Measurements from ENCODE around the gene ABCD2.
"Not testable (repeated sequence)": the region's sequence is repeated elsewhere in the genome, so short reads cannot be mapped to it uniquely, and the experiment has no call there.

The ABCD2 gene

GRCh38 chr12:39595928-39596327, 23.7 kb downstream of the ABCD2 start:
- TF ChIP-seq POLR2A (IDR thresholded peaks at IDR 0.05; ENCODE audit: low read length) = no peak
- TF ChIP-seq GATA1 (IDR thresholded peaks at IDR 0.05; ENCODE audit: low read depth, low read length) = no peak
- DNase-seq = peak in 1 of 2 experiments; percentile 10

GRCh38 chr12:39592295-39592694, 27.3 kb downstream of the ABCD2 start:
- TF ChIP-seq POLR2A (IDR thresholded peaks at IDR 0.05; ENCODE audit: low read length) (no peak), GATA1 (IDR thresholded peaks at IDR 0.05; ENCODE audit: low read depth, low read length) (no peak)
- DNase-seq = no peak

DNA sequence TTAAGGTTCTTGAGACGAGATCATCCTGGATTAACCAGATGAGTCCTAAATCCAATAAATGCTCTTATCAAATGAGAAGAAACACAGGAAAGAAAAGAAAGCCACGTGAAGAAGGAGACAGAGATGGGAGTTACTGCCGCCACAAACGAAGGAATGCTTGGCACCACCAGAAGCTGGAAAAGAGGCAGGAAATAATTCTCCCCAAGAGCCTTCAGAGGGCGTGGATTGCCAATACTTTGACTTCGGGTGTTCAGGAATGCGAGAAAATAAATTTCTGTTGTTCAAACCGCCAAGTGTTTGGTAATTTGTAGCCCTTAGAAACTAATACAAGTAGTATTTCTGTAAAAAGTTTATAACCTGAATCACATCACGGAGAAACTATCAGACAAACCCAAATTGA, 31.3 kb downstream of the ABCD2 start:
- no peak for TF ChIP-seq GATA1 (IDR thresholded peaks at IDR 0.05; ENCODE audit: low read depth, low read length)
- TF ChIP-seq POLR2A (IDR thresholded peaks at IDR 0.05; ENCODE audit: low read length) = no peak
- no peak for DNase-seq

DNA sequence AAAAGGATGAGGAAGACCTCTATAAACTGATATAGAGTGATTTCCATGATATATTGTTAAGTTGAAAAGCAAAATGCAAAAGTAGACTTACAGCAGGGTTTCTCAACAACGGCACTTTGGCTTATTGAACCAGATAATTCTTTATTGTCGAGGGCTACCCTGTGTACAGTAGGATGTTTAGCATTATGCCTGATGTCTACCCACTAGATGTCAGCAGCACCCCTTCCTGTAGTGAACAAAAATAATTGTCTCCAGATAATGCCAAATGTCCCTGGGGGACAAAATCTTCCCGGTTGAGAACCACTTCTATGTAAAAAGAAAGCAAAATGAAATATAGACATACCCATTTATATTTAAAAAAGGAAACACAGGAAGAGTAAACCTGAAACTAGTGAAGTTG, 32.4 kb downstream of the ABCD2 start:
- TF ChIP-seq POLR2A (IDR thresholded peaks at IDR 0.05; ENCODE audit: low read length) = no peak
- TF ChIP-seq GATA1 (IDR thresholded peaks at IDR 0.05; ENCODE audit: low read depth, low read length) = no peak
- DNase-seq = no peak

- TF ChIP-seq POLR2A (IDR thresholded peaks at IDR 0.05; ENCODE audit: low read length) (no peak), GATA1 (IDR thresholded peaks at IDR 0.05; ENCODE audit: low read depth, low read length) (no peak)
- no peak for DNase-seq
Observed at GRCh38 chr12:39586816-39587215, 32.8 kb downstream of the ABCD2 start.

- TF ChIP-seq POLR2A (IDR thresholded peaks at IDR 0.05; ENCODE audit: low read length) = no peak
- no peak for TF ChIP-seq GATA1 (IDR thresholded peaks at IDR 0.05; ENCODE audit: low read depth, low read length)
- DNase-seq = no peak
Observed at GRCh38 chr12:39581592-39581991, 38.0 kb downstream of the ABCD2 start.

- DNase-seq = no peak
Observed at GRCh38 chr12:39575498-39575875, 44.1 kb downstream of the ABCD2 start.

GRCh38 chr12:39574785-39575497, 44.7 kb downstream of the ABCD2 start:
- no peak for DNase-seq
- no peak for TF ChIP-seq POLR2A (IDR thresholded peaks at IDR 0.05; ENCODE audit: low read length)
- no peak for TF ChIP-seq GATA1 (IDR thresholded peaks at IDR 0.05; ENCODE audit: low read depth, low read length)

More at GRCh38 chr12:39575498-39575875, 44.1 kb downstream of the ABCD2 start:
- no peak for TF ChIP-seq GATA1 (IDR thresholded peaks at IDR 0.05; ENCODE audit: low read depth, low read length)
- TF ChIP-seq POLR2A (IDR thresholded peaks at IDR 0.05; ENCODE audit: low read length) = no peak

GRCh38 chr12:39574378-39574777, 45.2 kb downstream of the ABCD2 start:
- TF ChIP-seq POLR2A (IDR thresholded peaks at IDR 0.05; ENCODE audit: low read length) (no peak), GATA1 (IDR thresholded peaks at IDR 0.05; ENCODE audit: low read depth, low read length) (no peak)
- no peak for DNase-seq

DNA sequence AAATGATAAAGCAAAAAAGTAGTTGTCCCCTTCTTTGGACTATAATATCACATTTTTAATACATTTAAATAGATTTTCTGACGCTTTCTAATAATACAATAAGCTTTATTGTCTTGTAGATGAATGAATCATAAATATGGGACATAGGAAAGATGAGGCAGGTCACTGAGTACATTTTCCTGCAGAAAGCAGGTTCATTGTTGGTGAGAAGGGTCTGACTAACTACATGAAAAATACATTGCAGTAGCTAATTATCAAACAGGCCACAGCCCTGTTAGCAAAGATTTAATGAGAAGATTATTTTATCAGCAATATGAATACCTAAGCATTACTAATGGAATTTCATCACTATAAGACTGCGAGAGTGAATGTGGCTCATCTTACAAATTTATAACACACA, 45.6 kb downstream of the ABCD2 start:
- no peak for DNase-seq
- TF ChIP-seq POLR2A (IDR thresholded peaks at IDR 0.05; ENCODE audit: low read length) (no peak), GATA1 (IDR thresholded peaks at IDR 0.05; ENCODE audit: low read depth, low read length) (no peak)

GRCh38 chr12:39572551-39572950, 47.1 kb downstream of the ABCD2 start:
- DNase-seq = no peak
- TF ChIP-seq POLR2A (IDR thresholded peaks at IDR 0.05; ENCODE audit: low read length) (no peak), GATA1 (IDR thresholded peaks at IDR 0.05; ENCODE audit: low read depth, low read length) (no peak)

GRCh38 chr12:39571351-39571750, 48.3 kb downstream of the ABCD2 start:
- no peak for TF ChIP-seq POLR2A (IDR thresholded peaks at IDR 0.05; ENCODE audit: low read length)
- no peak for TF ChIP-seq GATA1 (IDR thresholded peaks at IDR 0.05; ENCODE audit: low read depth, low read length)
- no peak for DNase-seq

DNA sequence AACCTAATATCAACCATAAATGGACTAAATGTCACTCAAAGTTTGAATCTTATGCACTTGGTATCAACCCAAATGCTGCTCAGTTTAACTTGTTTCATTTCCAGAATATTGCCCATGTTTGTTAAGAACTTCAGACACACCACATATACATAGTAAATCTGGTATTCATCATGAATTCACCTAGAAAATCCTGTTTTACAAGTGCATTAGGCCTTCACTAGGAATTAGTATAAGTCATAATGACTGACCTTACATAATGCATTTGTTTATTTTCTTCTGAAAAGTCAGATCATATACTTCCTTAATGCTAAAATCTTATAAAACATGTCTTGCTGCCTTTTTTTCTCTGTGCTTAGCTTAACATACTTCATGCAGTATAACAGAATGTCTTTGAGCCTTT, 66.1 kb downstream of the ABCD2 start:
- TF ChIP-seq POLR2A (IDR thresholded peaks at IDR 0.05; ENCODE audit: low read length) = no peak
- no peak for TF ChIP-seq GATA1 (IDR thresholded peaks at IDR 0.05; ENCODE audit: low read depth, low read length)
- DNase-seq = no peak

DNA sequence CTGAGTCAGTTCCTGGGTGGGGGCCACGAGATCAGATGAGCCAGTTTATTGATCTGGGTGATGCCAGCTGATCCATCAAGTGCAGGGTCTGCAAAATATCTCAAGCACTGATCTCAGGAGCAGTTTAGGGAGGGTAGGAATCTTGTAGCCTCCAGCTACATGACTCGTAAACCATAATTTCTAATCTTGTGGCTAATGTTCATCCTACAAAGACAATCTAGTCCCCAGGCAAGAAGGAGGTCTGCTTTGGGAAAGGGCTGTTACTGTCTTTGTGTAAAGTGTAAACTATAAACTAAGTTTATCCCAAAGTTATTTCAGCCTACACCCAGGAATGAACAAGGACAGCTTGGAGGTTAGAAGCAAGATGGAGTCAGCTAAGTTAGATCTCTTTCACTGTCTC, 75.4 kb downstream of the ABCD2 start:
- DNase-seq = not testable (repeated sequence)

DNA sequence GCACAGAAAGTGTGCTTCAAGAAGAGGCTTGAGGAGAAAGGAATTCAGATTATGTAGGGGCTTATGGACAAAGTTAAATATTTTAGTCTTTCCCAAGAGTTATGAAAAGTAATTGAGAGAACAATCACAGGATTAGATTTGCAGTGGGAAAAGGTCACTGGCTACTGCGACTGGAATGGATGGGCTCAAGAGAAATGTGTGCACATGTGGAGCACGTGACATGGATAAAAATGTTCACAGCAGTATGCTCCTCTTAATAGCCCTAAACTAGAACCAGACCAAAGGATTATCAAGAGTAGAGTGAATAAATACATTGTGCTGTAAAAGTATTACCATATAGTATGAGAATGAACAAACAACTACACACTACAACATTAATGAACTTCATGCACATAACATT, 78.1 kb downstream of the ABCD2 start:
- TF ChIP-seq GATA1 (IDR thresholded peaks at IDR 0.05; ENCODE audit: low read depth, low read length) = no peak
- TF ChIP-seq POLR2A (IDR thresholded peaks at IDR 0.05; ENCODE audit: low read length) = no peak
- DNase-seq = no peak

DNA sequence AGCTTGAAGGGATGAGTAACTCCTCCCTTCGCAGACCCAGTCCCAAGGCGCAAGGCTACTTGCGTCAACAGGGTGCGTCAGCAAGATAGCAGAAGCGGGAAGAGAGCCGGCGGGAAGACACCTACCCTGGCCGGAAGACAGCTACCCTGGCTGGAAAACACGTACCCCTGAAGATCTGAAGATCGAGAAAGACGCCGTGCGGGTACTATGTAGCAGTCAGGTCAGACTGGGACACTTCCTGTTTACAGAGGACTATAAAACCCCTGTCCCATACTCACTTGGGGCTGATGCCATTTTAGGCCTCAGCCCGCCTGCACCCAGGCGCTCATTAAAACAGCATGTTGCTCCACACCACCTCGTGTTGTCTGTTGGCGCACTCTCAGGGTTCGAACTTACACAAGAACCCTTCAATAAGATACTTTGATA, 80.9 kb downstream of the ABCD2 start:
- no peak for DNase-seq
- TF ChIP-seq POLR2A (IDR thresholded peaks at IDR 0.05; ENCODE audit: low read length) = no peak
- TF ChIP-seq GATA1 (IDR thresholded peaks at IDR 0.05; ENCODE audit: low read depth, low read length) = no peak

All from erythroblast (primary cell).